HG03442 (cell line): ENCODE data around the gene MRPL14.
"Not testable (repeated sequence)": the region's sequence is repeated elsewhere in the genome, so short reads cannot be mapped to it uniquely, and the experiment has no call there.

Experiments
- ATAC-seq: cut with Tn5 transposase; IDR thresholded peaks from one replicate; pipeline ENCODE4 v1.9.1; 2021; ENCODE audit warnings: mild to moderate bottlenecking, moderate library complexity; ENCODE audit not compliant: unreplicated experiment

The MRPL14 gene

DNA sequence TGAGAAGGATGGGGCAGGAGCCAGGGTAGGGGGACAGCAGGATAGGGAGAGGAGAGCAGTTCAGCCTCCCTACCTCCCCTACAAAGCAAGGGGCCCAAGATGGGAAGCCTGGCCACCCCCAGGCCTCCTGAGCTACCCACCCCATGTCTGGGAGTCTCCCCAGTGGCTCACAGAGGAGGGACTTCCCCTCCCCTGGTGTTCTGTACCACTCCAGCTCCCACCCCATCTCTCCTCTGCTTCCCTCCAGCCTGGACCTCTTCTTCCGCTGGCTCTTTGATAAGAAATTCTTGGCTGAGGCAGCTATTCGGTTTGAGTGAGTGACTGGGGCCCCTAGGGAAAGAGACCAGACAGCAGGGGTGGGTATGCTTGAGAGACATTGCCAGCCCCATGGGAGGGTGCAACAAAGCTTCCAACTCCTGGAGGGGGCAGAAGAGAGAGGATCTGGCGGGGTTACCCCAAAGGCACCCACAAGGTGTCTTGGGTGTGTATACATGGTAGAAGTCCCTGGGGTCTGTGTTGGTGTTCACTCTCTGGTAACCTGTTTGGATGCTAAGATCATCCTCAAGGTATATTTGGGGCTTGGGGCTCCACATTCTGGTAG is 23.2 kb upstream of the MRPL14 start:
- ATAC-seq, result no peak

DNA sequence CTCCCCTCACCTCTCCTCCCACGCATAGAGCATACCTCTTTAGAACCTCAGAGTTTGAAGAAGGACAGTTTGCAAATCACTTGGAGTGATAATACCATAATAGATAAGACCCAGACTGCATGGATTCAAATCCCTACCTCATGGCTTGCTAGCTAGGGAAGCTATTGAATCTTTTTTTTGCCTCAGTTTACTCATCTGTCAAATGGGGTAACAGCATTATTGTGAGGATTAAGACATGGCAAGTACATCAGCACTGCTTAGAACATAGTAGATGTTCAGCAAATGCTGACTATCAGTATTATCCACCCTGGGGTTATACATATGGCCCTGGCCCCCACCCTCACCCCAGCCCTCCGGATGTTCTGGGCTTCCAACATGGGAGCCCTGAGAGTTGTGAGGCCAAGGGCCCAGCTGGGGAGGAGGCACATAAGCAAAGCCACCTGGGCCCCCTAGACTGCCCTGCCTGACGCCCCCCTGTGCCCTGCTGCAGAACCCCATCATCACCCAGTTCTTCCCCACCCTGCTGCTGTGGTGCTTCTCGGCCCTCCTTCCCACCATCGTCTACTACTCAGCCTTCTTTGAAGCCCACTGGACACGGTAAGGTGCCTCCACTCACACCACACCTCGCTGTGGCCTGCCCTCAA is 22.2 kb upstream of the MRPL14 start:
- ATAC-seq, result no peak

DNA sequence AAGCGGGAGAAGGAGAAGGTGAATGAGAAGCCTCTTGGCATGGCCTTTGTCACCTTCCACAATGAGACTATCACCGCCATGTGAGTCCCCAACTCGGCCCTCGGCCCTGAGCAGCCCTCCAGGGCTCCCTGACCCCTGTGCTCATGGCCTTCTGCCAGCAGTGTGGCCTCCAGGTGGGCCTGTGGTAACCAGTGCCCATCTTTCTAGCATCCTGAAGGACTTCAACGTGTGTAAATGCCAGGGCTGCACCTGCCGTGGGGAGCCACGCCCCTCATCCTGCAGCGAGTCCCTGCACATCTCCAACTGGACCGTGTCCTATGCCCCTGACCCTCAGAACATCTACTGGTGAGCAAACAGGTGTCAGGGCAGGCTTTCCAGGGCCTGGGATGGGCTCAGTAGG is 21.1 kb upstream of the MRPL14 start:
- no peak for ATAC-seq

DNA sequence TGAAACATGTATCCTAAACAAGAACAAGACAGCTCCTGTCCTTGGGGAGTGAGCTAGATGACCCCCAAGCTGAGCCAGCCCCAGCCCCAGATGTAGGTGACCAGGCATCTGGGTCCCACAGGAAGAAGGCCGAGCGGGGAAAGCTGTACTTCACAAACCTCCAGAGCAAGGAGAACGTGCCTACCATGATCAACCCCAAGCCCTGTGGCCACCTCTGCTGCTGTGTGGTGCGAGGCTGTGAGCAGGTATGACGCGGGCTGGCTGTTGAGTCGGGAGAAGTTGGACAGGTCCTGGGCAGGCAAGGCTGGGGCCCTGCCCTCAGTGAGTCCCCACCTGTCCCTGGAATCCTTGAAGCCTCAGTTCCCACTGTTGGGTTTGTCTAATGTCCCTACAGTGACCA is 20.0 kb upstream of the MRPL14 start:
- ATAC-seq, result no peak

DNA sequence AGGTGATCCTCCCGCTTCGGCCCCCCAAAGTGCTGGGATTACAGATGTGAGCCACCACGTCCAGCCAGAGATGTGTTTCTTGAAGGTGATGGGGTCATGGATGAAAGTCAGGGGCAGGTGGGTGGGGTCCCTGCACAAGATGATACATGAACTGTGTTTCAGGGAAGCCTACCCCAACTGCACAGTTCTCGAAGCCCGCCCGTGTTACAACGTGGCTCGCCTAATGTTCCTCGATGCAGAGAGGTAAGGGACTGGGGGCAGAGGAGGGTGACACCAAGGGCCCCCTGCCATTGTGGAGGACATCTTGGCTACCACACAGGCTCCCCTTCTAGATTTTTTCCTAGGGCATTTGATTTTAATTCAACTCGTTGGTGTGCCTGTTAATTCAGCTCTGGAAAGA is 19.4 kb upstream of the MRPL14 start:
- ATAC-seq, result no peak

DNA sequence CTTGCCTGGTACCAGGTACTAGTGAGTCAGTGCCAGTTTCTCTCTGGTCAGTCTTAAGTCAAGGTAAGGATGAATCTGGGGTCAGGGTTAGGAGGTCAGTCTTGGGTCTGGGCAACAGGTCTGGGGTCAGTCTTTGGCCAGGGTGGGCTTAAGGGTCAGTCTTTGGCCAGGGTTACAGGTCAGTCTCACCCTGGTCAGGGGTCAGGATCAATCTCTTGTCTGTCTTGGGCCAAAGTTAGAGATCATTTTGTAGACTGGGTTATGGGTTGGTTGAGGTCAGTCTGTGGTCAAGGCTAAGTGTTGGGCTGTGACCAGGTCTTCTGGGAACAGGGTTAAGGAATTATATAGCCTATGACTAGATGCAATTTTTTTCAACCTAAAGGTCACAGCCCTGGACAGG is 18.6 kb upstream of the MRPL14 start:
- no peak for ATAC-seq

DNA sequence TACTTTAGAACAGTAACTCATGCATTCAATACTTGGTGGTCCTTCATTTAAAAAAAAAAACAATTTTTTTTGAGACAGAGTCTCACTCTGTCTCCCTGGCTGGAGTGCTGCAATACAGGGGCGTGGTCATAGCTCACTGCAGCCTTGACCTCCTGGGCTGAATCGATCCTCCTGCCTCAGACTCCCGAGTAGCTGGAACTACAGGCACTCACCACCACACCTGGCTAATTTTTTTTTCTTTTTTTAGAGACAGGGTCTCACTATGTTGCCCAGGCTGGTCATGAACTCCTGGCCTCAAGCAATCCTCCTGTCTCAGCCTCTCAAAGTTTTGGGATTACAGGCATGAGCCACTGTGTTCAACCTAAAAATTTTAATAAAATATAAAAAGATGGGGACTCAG is 17.3 kb upstream of the MRPL14 start:
- ATAC-seq, result not testable (repeated sequence)

DNA sequence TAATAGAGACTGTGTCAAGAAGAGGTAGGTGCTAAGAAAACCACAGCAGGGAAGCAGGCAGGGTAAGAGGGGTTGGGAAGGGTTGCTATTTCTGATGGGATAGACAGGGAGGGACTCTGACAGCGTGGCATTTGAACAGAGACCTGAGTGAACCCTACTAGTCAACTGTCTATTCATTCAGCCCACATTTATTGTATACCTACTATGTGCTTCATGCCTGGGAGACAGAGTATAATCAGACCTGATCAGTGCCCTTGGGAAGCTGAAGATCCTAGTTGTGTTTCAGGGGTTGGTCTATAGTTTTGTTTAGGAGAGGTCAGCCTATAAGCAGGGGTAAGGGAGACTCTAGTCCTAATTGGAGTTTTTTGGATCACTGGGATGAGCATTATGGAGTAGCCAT is 16.5 kb upstream of the MRPL14 start:
- no peak for ATAC-seq

DNA sequence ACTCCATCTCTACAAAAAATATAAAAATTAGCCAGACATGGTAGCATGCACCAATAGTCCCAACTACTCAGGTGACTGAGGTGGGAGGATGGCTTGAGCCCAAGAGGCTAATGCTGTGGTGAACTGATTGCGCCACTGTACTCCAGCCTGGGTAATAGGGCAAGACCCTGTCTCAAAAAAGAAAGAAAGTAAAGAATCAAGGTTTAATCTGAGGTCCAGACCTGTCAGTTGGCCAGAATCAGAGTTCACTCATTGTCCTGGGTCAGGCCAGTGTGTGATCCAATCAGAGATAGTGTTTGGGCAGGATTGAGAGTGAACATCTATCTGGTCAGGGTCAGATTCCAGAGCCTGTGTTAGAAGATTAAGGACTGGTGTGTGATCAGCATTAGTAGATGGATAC is 15.6 kb upstream of the MRPL14 start:
- ATAC-seq, result no peak

DNA sequence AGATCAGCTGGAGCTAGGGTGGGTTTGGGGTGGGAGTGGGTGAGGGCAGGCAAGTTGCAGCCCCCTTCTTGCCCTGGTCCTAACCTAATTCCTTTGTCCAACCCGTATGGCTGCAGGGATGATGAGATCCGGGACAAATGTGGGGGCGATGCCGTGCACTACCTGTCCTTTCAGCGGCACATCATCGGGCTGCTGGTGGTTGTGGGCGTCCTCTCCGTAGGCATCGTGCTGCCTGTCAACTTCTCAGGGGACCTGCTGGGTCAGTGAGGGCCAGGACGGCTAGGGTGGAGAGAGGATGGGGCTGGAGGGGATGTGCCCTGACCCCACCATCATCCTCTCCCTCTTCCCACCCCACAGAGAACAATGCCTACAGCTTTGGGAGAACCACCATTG is 12.1 kb upstream of the MRPL14 start:
- no peak for ATAC-seq

DNA sequence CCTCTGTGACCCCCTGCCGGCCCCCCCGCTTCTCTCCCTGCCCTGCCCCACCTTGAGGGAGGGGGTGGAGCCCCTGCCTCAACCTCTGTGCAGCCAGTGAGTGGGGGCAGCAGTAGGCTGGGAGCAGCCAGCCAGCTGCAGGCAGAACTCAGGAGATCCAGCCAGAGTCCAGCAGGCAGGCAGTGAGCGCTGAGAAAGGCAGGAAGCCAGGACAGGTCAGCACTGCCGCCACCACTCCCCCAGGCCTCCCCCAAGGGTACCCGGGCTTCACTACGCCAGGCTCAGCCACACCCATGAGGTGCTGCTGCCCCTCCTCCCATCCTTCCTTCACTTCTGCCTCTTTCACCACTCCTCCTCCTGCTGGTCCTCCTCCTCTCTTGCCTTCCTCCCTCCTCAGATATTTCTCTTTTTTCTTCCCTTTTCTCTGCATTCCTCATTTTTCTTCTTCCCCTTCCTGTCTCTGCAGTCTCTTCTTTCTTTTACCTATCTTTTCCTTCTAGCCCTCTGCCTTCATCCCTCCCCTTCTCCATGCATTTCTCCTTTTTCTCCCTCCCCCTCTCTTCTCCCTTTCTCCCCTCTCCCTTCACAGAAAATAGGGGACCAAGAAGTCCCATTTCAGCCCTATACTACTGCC is 11.6 kb upstream of the MRPL14 start:
- ATAC-seq, result no peak

DNA sequence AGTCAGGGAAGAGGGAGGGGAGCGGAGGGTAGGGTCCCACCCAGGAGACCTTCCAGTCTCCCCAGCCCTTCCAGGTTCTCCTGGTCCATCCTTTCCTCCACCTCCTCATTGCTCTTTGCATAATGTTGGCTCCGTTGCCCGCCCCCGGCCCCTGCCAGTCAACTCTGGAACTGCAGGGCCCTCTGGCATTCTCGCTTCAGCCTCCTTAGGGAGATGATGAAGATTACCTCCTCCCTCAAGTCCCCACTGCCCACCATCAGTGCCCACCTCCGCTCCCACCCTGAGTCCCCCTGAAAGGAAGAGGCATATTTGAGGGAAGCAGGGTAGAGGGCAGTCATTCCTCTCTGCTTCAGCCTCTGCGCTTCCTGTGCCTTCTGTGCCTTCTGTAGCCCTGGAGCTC is 8.6 kb upstream of the MRPL14 start:
- ATAC-seq, result no peak

DNA sequence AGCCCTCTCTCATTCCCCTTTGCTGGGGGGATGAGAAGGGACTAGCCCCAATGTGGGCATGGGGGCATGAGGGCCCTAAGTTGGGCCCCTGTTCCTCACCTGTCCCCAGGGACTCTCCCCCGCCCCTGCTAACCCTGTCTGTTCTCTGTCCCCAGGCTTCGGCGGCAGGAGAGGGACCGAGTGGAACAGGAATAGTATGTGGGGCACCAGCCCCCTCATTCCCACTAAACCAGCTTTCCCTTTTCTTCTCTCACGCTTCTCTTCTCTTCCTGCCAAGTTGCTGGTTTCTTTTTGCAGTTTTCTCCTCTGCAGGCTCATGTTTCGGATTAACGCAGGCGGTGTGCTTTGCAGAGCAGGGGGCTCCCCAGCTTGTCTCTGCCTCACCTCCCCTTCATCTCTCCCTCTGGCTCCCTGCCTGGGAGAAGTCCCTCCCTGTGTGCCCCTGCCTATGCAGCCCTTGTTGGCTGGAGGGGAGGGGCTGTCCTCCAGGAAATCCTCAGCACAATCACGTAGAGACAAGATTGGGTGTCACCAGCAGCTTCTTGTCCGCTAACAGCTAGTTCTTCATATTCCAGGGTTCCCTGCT is 8.0 kb upstream of the MRPL14 start:
- ATAC-seq, result no peak

DNA sequence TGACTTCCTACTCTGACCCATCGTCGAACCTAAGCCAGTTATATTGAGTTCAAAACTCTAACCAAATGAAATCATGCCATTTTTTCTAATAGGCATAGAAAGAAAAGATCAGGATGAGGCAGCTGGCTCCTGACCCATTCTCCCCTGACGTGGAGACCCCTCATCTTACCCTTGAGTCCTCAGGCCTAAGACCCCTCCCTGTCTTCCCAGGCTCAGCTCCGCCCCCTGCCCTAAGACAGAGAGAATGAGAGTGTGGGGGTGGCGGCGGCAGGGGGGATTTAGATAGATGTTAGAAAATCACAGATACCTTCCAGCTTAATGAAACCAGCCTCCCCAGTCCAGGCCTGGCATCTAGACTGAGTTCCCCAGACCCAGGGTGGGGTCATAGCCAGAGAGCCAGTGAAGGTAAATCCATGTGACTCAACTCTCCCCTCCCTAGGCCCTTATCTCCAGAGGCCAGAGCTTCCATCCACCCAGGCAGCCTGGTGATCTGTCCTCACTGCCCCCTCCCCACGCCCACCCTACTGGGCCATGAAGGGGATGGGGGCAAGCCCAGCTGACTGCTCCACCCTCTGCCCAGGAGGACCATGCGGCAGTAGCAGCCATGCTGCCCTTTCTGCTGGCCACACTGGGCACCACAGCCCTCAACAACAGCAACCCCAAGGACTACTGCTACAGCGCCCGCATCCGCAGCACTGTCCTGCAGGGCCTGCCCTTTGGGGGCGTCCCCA is 6.9 kb upstream of the MRPL14 start:
- ATAC-seq, result no peak

DNA sequence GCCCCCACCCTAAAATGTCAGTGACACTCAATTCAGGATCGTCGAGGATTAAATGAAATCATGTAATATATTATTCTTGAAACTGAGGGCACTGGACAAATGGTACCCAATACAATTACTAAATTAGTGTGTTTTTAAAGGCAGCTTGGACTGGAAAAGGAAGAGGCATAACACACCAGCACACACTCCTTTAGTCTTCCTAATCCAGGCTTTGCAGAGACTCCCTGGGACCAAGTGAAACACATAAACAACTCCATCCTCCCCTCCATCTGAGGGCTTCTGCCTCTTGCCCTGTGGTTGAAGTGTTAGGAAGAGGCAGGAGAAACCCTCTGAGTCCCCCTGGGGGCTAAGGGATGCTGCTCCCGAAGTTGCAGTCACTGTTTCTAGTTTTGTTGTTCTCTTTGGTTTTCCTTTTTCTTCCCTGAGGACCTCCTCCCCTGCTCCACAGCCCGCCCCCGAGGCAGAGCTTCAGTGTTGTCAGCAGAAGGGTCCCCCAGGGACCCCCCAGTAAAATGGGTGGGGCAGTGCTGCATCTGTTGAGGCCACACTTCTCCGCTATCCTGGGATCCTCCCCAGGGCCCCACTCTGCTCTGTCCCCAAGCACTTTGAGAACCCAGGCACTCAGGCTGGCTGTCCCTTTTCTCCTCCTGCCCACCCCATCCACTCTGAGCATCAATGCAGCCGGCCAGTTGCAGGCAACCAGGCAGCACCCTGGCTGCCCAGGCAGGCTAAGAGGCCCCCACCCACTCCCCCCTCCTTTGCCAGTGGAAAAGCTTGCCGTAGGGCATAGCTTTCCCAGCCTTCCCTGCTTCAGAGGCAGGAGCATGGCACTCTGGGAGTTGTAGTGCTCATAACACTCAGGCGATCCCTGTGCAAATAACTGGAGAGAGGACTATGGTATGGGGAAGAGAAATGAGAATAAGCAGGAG is 6.0 kb upstream of the MRPL14 start:
- ATAC-seq, result no peak

DNA sequence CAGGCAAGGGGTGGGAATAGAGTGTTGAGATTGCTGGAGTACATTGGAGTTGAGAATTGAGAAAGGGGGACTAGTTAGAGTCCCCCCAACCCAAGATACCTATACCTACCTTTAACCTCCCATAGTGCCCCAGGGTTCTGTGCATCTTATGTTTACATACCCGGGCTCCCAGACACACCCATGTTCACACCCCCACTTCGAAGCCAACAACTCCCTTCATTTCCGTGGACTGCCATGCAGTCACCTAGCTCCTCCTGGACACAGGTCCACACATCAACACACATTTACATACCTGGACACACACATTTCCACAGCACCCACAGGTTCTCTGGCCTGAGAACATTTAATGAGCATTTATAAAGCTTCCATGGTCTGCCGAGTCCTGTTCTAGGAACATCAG is 5.2 kb upstream of the MRPL14 start:
- ATAC-seq, result no peak

DNA sequence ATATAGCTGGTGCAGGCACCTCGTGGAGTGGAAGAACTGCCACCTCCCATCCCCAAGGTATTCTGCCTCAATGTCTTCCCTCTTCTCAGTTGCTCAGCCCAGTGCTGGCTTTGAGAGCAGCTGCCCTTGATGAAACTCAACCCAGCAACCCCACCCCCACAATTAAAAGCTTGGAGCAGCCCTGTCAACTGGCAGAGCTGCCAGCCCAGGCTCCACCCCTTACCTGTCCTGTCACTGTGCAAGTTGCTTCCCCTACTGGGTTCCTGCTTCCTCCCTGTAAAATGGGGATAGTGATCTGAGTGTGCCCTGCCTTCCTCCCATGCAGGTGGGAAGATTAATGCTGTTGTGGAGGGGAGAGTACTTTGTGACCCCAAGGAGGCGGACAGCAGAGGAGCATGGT is 4.6 kb upstream of the MRPL14 start:
- ATAC-seq, result no peak

DNA sequence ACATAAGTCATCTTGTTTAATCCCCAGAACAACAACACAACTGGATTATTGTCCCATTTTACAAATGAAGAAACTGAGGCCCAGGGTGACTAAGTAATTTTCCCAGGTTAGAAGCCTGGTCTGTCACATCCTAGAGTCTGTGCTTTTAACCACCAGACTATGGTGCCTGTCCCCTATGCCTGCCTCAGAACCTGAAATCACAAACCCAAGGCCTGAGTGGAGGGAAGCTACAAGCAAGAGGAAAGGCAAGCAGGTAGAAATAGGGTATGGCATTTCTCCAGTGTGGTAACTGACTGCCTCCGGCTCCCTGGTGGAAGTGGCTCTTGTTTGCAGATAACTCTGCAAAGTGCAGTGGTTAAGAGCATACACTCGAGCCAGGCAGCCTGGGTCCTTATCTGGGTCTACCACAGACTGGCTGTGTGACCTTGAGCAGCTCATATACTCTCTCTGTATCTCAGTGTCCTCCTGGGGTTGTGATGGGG is 2.6 kb upstream of the MRPL14 start:
- no peak for ATAC-seq

DNA sequence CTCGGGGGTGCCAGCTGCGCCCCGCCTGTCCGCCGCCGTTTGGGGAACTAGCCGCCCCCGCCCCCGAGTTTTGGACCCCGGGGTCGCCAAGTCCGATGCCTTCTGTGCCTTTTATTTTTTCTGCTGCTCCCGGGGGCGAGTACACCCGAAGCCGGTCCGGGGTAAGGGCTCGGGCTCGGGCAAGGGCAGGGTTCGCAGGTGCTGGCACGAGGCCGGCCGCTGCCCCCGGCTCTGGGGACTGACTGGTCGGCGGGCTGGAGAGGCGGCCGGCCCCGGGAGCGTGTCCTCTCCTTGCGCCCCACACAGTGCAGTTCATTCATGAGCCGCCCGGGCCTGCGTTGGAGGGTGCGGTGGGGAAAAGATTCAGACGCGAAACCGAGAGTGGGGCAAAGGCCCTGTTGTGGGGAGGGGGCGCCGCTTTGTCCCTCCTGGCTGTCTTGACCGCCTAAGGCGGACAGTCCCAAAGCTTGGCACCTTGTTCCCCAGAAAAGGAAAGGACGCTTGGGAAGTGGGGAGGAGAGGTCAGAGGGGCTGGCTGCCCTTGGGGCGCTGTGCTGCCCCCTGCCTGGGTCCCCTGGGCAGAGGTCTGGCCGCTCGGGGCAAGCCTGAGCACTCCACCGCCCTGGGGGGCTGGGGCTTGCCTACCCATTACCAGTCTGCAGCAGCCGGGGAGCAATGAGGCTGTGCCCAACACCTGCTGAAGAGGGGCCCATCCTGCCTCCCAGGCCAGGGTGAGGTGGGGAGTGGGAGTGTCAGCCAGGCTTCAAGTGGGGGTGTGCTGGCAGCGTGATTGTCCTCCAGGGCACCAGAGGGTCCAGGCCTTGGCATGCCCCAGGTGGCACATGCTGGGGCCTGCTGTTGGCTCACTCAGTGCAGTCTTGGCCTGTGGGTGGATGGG is 1.0 kb upstream of the MRPL14 start:
- peak; percentile 22 for ATAC-seq
